HEK293T (cell line): ENCODE measurements around the gene DCAF11.

Source experiments
- FOXA1 ChIP-seq: fragments of 450-650 bp; IDR thresholded peaks from 2 replicates; pipeline ENCODE4 v1.6.1; 2016; ENCODE audit warnings: mild to moderate bottlenecking
- FOXK2 ChIP-seq: fragments of 450-650 bp; IDR thresholded peaks from 2 replicates; pipeline ENCODE4 v1.6.1; 2016; ENCODE audit warnings: mild to moderate bottlenecking
- HDGF ChIP-seq: fragments of 450-650 bp; IDR thresholded peaks from 2 replicates; pipeline ENCODE4 v1.6.1; 2017; ENCODE audit warnings: antibody characterized with exemption, borderline replicate concordance
- SP1 ChIP-seq: fragments of 450-650 bp; IDR thresholded peaks from 2 replicates; pipeline ENCODE4 v1.6.1; 2017
- SUZ12 ChIP-seq: fragments of 450-650 bp; IDR thresholded peaks from 2 replicates; pipeline ENCODE4 v1.6.1; 2016; ENCODE audit warnings: mild to moderate bottlenecking
- TARDBP ChIP-seq: fragments of 450-650 bp; IDR thresholded peaks from 2 replicates; pipeline ENCODE4 v1.6.1; 2016
- ZNF384 ChIP-seq: fragments of 450-650 bp; IDR thresholded peaks from 2 replicates; pipeline ENCODE4 v1.6.1; 2016

DNA sequence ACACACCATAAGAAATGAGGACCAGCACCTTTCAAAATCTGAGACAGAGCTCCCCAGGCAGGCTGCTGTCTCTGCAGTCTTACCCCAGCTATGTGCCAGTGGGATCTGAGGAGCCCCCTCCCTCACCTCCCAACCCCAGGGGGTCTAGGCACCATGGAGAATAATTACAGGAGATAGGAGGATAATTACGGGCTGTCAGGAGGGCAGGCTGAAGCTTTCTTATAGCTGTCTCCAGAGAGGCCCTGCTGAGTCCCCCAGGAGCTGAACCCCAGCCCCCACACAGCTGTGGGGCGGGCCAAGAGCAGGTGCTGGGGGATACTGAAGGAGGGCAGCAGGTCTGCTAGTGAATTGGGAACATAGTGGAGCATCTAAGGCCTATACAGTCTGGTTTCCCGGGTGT is 36.4 kb upstream of the DCAF11 start:
- no peak for TF ChIP-seq FOXA1
- no peak for TF ChIP-seq TARDBP
- TF ChIP-seq FOXK2: no peak
- no peak for TF ChIP-seq ZNF384
- no peak for TF ChIP-seq SP1
- TF ChIP-seq HDGF: no peak
- no peak for TF ChIP-seq SUZ12
